ENCODE data around the gene SLC16A13.
"Not testable (repeated sequence)": the region's sequence is repeated elsewhere in the genome, so short reads cannot be mapped to it uniquely, and the experiment has no call there.

Gene SLC16A13, protein sequence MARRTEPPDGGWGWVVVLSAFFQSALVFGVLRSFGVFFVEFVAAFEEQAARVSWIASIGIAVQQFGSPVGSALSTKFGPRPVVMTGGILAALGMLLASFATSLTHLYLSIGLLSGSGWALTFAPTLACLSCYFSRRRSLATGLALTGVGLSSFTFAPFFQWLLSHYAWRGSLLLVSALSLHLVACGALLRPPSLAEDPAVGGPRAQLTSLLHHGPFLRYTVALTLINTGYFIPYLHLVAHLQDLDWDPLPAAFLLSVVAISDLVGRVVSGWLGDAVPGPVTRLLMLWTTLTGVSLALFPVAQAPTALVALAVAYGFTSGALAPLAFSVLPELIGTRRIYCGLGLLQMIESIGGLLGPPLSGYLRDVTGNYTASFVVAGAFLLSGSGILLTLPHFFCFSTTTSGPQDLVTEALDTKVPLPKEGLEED

DNA sequence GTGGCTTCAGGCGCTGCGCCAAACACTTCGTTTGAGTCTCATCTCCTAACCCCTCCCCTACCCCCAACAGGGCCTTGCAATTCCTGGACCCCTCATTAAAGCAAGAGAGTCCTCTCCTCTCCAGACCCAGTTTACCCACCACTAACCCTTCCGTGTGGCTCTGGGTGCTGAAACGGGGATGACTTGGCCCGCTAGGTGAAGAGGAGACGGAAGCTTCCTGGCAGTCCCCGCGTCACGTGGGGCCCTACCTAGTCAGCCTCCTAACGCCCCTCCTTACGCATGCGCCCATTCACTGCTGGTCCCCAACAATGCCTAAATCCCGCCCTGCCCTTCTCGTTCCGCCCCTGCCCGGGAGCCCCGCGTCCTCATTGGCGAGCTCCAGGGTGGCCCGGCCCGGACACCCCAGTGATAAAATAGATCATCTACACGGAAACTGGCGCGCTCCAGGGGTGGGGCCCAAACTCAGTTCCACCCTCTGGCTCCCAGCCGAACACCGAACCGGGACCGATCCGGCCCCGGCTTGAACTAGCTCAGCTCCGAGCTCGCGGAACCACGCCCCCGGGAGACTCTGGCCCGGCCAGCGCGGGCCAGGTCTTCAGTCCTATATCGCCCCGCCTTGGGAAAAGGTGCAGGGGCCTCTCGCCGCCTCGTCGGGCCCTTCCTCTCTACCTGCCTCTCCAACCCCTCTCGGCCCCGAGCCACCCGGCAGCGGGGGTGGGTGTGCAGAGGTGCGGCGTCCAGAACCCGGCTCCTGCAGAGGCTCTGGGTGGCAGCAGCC is at the start of gene SLC16A13:
Gene SLC16A13 (plus strand): TSS at position 425 of the 778 bp plus-strand sequence. CDS start 368 bp downstream, outside the sequence.
- FAIRE-seq (peak; percentile 70), DNase-seq (ENCODE audit: low spot score) (peak; percentile 95)

DNA sequence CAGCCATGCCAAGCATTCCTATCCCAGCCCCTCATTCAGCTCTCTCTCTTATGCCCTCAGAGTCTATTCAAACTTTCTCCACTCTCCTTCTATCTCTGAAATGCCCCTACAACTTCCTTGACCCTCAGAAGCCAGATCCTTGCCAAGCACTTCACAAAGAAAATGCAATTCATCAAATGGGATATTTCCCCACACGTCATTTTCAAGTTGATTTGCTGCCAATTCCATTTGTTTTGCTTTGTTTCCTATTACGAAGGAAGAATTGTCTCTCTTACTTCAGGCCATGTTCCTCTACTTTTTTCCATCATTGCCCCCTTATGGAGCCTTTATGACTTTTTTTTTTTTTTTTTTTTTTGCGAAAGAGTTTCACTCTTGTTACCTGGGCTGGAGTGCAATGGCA is 49.1 kb upstream of the SLC16A13 start:
- no peak for FAIRE-seq
- no peak for DNase-seq (ENCODE audit: low spot score)

DNA sequence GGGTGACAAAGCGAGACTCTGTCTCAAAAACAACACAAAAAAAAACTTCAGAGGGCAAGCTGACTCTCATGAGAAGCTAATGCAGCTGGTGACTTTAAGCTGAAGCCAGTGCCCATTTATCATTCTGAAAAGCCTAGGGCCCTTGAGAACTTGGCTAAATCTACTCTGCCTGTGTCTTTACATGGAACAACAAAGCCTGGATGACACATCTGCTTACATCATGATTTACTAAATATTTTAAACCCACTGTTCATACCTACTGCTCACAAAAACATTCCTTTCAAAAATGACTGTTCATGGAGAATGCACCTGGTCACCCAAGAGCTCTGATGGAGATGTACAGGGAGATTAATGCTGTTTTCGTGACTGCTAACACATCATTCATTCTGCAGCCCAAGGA is 46.0 kb upstream of the SLC16A13 start:
- DNase-seq (ENCODE audit: low spot score) (no peak), FAIRE-seq (no peak)

DNA sequence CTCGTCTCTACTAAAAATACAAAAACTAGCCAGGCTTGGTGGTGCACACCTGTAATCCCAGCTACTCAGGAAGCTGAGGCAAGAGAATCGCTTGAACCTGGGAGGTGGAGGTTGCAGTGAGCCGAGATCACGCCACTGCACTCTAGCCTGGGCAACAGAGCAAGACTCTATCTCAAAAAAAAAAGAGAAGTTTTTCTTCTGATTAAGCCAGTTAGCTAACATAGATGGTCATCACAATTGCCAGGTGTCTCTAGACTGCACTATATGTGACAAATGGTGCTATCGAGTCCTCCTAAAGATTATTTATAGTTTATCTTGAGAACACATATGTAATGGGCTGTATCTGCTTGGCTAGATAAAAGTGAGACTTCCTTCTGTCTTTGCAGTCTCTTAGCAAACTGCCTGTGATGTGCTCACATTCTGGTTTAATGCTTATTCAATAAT is 42.2 kb upstream of the SLC16A13 start:
- not testable (repeated sequence) for FAIRE-seq; DNase-seq (ENCODE audit: low spot score)

DNA sequence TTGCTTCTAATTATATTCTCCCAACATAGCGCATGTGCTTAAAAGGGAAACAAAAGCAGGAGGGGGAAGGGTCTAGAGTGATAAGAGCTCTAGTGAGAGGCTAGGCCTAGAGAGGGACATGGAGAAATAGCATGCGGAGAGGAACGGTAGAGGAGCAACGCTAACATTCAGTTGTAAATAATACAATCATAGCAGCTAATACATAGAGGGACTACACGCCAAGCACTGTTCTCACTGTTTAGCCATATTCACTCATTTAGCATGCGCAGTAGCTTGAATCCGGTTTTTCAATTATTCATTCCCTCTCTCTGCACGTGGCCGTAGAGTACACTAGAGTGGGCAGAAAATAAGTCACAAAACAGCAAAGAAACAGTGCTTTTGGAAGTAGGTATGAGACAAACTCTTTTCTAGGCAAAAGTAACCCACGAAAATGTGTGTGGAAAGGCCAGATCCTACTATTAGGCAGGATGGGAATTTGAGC is 41.7 kb upstream of the SLC16A13 start:
- FAIRE-seq (no peak), DNase-seq (ENCODE audit: low spot score) (no peak)

DNA sequence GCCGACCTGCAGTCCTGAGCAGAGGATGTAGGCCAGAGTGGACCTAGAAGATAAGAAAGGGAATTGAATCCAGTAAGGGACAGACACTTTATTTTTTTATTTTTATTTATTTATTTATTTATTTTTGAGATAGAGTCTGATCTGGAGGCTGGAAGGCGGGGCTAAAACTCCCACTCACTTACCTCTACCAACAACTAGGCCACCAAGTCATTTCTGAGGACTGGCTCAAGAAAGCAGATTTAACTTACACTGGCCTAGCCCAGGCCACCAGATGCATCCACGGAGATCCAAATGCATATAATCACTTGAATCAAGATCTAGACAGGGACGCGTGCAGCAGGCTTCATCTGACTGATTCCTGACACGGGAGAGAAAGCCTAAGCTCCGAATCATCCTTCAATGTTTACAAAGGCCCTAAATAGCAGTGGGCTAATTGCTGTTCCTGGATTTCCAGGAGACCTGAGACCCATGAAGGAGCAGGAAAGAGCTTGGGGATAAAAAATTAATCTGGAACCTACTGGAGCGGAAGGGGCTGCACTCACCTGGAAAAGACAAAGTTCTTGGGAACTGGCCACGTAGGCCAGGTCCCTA is 41.1 kb upstream of the SLC16A13 start:
- DNase-seq (ENCODE audit: low spot score) (no peak), FAIRE-seq (no peak)

DNA sequence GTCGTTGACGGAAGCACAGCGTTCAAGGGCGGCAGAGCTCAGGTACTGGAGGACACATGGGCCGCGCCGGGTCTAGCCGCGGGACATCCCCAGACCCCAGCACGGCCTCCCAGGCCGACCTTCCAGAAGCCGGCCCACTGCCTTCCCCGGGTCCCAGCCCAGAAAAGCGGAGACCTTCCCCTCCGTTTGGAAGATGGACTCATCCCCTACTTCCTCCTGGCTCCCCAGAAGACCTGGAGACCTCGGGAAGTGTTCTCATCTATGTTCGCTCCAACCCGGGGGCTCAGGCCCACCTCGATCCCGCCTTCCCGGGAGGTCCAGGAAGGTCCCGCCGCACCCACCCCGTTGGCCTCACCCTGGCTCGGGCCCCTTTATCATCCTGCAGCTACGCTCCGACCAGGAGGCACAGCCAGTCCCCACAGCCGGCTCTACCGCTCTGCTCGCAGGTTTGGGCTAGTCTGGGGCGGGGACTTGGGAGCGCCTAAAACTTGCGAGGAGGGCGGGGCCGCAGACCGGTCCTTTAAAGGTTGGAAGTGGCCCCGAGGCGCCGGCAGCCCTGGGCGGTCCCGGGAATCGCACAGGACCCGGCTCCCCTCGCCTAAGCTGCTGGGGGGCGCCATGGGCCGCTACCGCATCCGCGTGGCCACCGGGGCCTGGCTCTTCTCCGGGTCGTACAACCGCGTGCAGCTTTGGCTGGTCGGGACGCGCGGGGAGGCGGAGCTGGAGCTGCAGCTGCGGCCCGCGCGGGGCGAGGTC is 40.1 kb upstream of the SLC16A13 start, which contains the start of gene ALOX12:
Gene ALOX12 (plus strand): TSS at position 550 of the 756 bp plus-strand sequence. CDS start 69 bp downstream, at position 619.
- FAIRE-seq (no peak), DNase-seq (ENCODE audit: low spot score) (no peak)

DNA sequence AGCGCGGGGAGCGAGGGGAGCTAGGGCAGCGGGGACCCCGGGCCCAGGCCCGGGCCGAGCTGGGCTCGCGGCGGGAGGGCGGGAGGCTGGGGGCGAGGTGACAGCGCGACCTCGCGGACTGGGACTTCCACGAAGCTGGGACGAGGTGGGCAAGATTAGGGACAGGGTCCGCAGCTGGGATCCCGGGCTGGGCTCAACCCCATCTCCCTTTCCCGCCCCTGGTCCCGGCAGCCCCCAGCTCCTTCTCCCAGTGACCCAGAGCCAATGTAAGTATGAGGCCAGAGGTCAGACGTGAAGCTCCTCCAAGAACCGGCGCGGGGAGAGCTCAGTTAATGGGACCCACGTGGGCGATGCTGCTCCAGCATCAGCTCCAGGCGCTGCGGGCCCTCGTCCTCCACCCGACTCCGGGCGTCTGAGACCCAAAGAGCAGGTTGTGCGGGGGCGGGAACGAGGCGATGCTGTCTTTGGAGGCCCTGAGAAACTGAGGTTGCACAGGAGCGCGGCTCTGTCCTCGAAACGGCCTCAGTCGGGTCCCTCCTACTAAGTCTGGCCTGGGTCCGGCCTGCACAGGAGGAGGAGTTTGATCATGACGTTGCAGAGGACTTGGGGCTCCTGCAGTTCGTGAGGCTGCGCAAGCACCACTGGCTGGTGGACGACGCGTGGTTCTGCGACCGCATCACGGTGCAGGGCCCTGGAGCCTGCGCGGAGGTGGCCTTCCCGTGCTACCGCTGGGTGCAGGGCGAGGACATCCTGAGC is 39.4 kb upstream of the SLC16A13 start:
- no peak for FAIRE-seq

DNA sequence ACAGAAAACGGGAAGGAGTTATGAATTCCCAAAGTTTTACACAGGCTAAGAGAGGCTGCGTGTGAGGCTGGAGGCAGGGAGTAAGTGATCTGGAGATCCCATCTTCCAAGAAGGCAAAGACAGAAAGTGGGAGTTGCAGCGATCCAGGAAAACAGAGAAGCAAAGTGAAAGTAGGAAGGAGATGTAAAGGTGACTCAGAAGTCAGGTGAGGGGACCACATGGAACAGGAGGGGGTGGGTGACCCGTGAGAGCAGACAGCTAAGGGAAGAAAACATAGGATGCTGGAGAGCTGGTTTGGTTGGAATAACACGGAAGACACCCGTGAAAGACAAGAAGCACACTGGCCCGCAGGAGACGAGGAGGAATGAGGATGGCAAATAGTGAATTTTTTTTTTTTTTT is 38.6 kb upstream of the SLC16A13 start:
- no peak for DNase-seq (ENCODE audit: low spot score)
- FAIRE-seq = no peak

More for the DNA sequence above, 39.4 kb upstream of the SLC16A13 start:
- DNase-seq (ENCODE audit: low spot score) = no peak

DNA sequence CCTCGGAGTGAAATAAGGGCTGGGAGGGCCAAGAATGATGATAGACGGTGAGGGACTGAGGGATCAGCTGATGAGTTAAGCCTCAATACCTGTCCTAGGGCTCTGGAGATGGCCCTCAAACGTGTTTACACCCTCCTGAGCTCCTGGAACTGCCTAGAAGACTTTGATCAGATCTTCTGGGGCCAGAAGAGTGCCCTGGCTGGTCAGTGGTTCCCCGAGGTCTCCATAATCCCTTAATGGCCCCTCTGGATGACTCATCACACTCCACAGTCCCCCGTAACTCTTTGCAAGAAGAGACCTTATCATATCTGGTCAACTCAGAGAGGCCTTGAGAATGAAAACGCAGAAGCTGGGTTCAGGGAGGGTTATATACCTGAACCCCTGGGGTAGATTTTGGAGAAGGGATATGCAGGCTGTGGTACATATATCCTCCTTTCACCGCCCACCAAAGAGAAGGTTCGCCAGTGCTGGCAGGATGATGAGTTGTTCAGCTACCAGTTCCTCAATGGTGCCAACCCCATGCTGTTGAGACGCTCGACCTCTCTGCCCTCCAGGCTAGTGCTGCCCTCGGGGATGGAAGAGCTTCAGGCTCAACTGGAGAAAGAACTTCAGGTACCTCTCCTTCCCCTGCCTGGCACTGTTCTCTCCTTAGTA is 36.8 kb upstream of the SLC16A13 start:
- no peak for FAIRE-seq
- no peak for DNase-seq (ENCODE audit: low spot score)

DNA sequence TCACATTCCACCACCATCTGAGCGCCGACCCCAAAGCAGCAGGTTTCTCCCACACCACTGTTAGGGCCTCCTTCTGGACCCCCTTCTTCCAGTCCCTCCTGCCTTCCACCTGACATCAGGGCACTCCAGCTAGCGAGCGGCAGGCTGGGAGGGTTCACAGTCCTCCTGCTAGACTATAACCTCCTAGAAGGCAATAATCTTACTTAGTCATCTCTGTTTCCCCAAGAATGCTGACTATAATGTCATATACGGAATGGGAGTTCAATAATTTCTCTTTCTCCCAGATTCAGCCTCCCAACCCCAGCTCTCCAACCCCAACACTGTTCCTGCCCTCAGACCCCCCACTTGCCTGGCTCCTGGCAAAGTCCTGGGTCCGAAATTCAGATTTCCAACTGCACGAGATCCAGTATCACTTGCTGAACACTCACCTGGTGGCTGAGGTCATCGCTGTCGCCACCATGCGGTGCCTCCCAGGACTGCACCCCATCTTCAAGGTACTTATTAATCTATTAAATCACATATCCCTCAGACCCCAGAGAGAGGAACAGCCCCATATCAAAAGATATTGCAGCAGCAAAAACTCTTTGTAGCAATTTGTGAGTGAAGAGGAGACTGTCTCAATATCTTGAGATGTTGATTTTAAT is 34.4 kb upstream of the SLC16A13 start:
- FAIRE-seq = no peak
- DNase-seq (ENCODE audit: low spot score) = no peak

DNA sequence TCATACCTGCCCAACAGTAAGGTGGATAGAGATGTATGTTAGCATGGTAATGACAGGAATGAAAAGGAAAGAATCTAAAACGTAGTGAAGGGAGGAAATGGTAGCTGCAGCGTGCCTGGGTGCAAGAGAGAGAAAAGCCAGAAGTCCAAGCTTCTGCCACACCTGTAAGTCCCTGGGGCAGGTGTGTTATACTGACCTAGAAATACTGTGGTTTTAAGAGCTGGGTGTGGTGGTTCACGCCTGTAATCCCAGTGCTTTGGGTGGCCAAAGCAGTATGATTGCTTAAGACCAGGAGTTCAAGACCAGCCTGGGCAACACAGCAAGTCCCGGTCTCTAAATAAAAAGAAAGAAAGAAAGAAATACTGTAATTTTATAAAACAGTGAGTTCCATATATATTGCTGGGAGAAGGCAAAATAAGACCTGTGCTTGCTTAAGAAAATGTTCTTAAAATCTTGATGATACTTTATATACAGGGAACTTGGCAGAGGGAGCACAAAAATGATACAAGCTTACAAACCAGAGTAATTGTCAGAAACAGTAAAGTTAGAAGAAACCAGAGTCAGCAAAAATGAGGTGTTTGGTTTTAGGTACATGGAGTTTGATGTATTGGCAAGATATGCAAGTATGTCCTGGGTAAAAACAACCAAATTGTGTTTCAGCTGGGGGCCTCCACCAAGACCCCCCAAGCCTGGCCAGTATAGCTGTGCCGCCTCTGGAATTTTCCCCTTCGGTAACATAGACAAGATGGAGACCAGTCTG is 33.3 kb upstream of the SLC16A13 start:
- FAIRE-seq (no peak), DNase-seq (ENCODE audit: low spot score) (no peak)

DNA sequence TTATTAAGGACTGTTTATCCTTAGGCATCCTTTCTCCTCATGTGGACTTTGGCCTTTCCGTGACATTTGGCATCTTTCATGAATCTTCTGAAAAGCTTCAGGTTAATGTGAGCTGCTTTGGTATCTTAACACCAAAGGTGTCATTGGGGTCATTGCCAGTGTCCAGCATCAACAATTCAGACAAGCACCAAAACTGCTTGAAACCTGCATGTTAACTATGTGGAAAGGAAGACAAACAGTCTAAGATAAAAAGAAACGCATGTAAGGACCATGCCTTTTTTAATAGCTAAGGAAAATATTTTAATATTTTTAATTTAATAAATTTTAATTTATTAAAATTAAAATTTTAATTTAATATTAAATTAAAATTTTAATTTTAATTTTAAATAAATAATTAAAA is 32.1 kb upstream of the SLC16A13 start:
- FAIRE-seq = no peak
- no peak for DNase-seq (ENCODE audit: low spot score)

DNA sequence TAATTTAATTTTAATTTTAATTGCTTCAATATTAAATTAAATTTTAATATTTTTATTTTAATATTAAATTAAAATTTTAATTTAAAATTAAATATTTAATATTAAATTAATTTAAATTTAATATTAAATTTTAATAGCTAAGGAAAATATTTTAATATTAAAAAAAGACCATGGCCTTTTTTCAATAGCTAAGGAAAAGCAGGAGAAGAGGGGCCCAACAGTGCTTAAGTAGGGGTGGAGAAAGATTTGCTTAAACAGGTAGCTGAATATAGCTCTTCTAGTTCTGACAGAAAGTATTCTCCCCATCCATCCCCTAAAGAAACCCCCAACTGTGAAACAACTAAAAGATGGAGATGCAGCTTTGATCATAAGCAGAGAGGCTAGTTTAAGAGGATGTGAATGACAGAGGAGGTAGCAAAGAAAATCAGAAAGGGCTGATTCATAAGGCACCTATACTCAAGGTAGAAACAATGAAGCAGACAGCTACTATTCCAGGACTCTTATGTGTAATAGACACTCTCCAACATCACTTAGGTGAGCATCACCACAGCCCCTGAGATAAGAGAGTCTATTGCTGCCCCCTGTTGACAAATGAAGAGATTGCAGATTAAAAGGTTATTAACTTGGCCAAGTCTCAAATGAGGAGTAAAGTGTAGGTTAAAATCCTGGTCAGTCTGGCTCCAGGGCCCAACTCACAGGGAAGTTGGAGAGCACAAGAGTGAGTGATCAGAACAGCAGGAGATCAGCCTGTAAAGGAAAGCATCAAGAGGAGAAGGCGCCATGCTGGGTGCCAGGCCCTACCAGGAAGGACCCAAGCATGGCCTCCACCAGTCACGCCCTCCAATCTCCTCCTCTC is 31.2 kb upstream of the SLC16A13 start:
- FAIRE-seq = no peak
- peak; percentile 40 for DNase-seq (ENCODE audit: low spot score)

DNA sequence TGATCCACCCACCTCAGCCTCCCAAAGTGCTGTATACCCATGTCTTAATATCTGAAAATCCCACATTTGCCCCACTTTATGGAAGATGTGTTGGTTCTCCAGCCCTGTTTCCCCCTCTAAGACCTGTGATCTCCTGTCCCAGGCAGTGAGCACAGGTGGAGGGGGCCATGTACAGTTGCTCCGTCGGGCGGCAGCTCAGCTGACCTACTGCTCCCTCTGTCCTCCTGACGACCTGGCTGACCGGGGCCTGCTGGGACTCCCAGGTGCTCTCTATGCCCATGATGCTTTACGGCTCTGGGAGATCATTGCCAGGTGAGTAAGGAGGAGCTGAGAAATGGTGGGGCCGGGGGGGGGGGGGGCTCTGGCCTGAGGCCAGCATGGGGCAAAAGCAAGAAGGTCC is 30.1 kb upstream of the SLC16A13 start:
- DNase-seq (ENCODE audit: low spot score) (no peak), FAIRE-seq (no peak)

DNA sequence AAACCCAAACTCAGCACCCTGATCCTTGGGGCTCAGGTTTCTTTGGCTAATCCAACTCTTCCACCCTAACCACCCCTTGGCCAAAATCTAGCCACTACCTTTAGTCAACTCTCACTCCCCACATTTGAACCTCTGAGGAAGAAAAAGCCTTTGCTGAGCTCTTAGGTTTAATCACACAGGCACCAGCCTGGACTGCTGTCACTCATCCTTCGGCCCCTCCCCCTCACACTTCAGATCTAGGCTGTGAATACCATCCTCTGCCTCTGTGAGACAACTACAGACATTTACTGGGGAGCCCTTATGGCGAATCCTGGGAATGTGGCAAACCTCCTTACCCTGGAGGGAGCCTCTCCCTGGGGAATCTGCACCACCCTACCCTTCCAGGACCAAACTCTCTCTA is 28.7 kb upstream of the SLC16A13 start:
- FAIRE-seq = no peak
- no peak for DNase-seq (ENCODE audit: low spot score)

DNA sequence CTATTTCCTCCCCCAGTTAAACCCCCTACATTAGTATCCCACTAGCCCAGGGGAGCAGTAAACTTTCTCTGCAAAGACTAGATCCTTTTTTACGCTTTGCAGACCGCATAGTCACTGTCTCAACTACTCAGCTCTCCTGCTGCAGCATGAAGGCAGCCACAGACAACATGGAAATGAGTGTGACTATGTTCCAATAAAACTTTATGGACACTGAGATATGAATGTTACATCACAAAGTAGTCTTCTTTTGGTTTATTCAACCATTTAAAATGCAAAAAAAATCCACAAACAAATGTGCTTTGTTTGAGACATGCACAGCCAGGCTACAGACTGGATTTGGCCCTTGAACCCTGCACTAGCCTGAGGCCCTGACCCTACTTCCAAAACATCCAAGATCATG is 25.3 kb upstream of the SLC16A13 start:
- FAIRE-seq (no peak), DNase-seq (ENCODE audit: low spot score) (no peak)

DNA sequence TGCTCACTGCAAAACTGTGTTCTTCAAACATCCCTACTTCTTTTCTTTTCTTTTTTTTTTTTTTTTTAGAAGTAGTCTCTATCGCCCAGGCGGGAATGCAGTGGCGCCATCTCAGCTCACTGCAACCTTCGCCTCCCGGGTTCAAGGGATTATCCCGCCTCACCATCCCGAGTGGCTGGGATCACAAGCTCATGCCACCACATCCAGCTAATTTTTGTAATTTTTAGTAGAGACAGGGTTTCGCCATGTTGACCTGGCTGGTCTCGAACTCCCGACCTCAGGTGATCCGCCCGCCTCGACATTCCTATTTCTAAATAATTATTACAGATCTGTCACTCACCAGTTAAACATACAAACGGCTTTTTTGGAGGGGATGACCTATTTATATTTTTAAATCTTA is 24.4 kb upstream of the SLC16A13 start:
- DNase-seq (ENCODE audit: low spot score) (no peak), FAIRE-seq (no peak)
